K562 (cell line): ENCODE data around the gene MIXL1. TPM values are rescaled to one million over a fixed set of nuclear protein-coding genes. Genes with fewer than 3 reads are reported as not detected.

ENCODE experiments used
- ATAC-seq: fragments of 200-7000 bp; cut with Tn5 transposase; 3 replicates; pipeline ENCODE4 v1.9.1; 2020; ENCODE audit warnings: moderate library complexity
- Bru-seq: library from RNA; stranded (reverse); fragments of 400-500 nt; gene quantifications from one replicate; lab custom pipeline; 2021; lab: Mats Ljungman, UMichigan
- BruChase-seq, 2 experiments: library from RNA; stranded (reverse); fragments of 400-500 nt; gene quantifications; one replicate each; lab custom pipeline; 2021; lab: Mats Ljungman, UMichigan
- BruUV-seq: library from RNA; stranded (reverse); fragments of 400-500 nt; replicated peaks from 2 replicates; lab custom pipeline; 2021; lab: Mats Ljungman, UMichigan
- CTCF ChIA-PET: fragments of 300-600 bp; formaldehyde crosslinking; extraction: SDS; loops from one replicate; lab custom pipeline; 2021; ENCODE audit warnings: low intra/inter-chr PET ratio; lab: Yijun Ruan, JAX
- POLR2A ChIA-PET: fragments of 300-600, 350-650 bp; sonication (Branson Sonifier 250); formaldehyde crosslinking; extraction: SDS; loops from one replicate; lab custom pipeline; 2021; ENCODE audit warnings: antibody characterized with exemption, inconsistent platforms; lab: Yijun Ruan, JAX
- DNase-seq, 4 experiments: peaks; one replicate each; pipeline versions ENCODE4 v3.0.0 to v3.0.0-alpha.2; 2011 to 2018; ENCODE audit warnings: low spot score in 3 of 4, mixed read lengths in 3 of 4; ENCODE audit errors: extremely low read depth in 1 of 4
- FAIRE-seq: peaks from 2 replicates; lab custom pipeline; 2011; peaks lifted over from hg19 to GRCh38; lab: Jason Lieb, UNC
- H2AFZ ChIP-seq: 2 replicates; pipeline ENCODE4 v1.6.0; 2011; ENCODE audit warnings: low read depth, low read length, control low read depth, inconsistent platforms
- H3K27ac ChIP-seq: fragments of 200-600 bp; 3 replicates; pipeline ENCODE4 v1.8.0; 2011; ENCODE audit warnings: low read depth, mild to moderate bottlenecking, control low read depth, inconsistent platforms, low read length, moderate library complexity, mixed read lengths; ENCODE audit errors: extremely low read depth
- H3K27me3 ChIP-seq, 2 experiments: fragments of 300-600 bp in 1 of 2; 2 replicates in 1 of 2; 3 replicates in 1 of 2; pipeline versions ENCODE4 v1.6.0 to v1.8.0; 2011; ENCODE audit warnings: inconsistent platforms in 2 of 2, low read length in 2 of 2, mild to moderate bottlenecking in 1 of 2, mixed read lengths in 1 of 2, moderate library complexity in 1 of 2; ENCODE audit not compliant: control insufficient read depth in 2 of 2, insufficient read depth in 2 of 2
- H3K36me3 ChIP-seq: fragments of 300-600 bp; 3 replicates; pipeline ENCODE4 v1.8.0; 2011; ENCODE audit warnings: mild to moderate bottlenecking, low read length, inconsistent platforms; ENCODE audit not compliant: control insufficient read depth, insufficient read depth
- H3K4me1 ChIP-seq, 2 experiments: fragments of 200-600 bp in 1 of 2; replicated peaks in 1 of 2; 2 replicates in 1 of 2; 3 replicates in 1 of 2; pipeline versions ENCODE4 v1.5.1 to v1.8.0; 2011; ENCODE audit warnings: inconsistent platforms in 2 of 2, low read length in 2 of 2, mild to moderate bottlenecking in 1 of 2, mixed read lengths in 1 of 2, moderate library complexity in 1 of 2; ENCODE audit not compliant: control insufficient read depth in 2 of 2, insufficient read depth in 2 of 2
- H3K4me2 ChIP-seq: 2 replicates; pipeline ENCODE4 v1.6.1; 2011; ENCODE audit warnings: low read length, control low read depth, inconsistent platforms, mixed read lengths; ENCODE audit not compliant: insufficient read depth
- H3K4me3 ChIP-seq: fragments of 200-600 bp; sonication (generic), shearing (Covaris generic); 2 replicates; pipeline ENCODE4 v1.5.1; 2016; ENCODE audit warnings: control low read depth, inconsistent platforms
- H3K79me2 ChIP-seq: fragments of 200-600 bp; 3 replicates; pipeline ENCODE4 v1.8.0; 2011; ENCODE audit warnings: low read length, inconsistent platforms; ENCODE audit not compliant: control insufficient read depth, insufficient read depth
- H3K9ac ChIP-seq, 2 experiments: 2 replicates each; pipeline versions ENCODE4 v1.6.0 to v1.6.1; 2011; ENCODE audit warnings: low read depth in 2 of 2, low read length in 2 of 2, control low read depth in 1 of 2, inconsistent platforms in 1 of 2, mild to moderate bottlenecking in 1 of 2, mixed read lengths in 1 of 2; ENCODE audit not compliant: insufficient read depth in 1 of 2
- H3K9me1 ChIP-seq: one replicate; pipeline ENCODE4 v1.6.0; 2011; ENCODE audit warnings: inconsistent platforms, mild to moderate bottlenecking, low read length, moderate library complexity; ENCODE audit not compliant: control insufficient read depth, insufficient read depth
- H3K9me3 ChIP-seq: replicated peaks from 2 replicates; pipeline ENCODE4 v1.5.1; 2011; ENCODE audit warnings: low read depth, low read length, inconsistent platforms; ENCODE audit not compliant: control insufficient read depth, insufficient read depth
- H4K20me1 ChIP-seq: replicated peaks from 2 replicates; pipeline ENCODE4 v1.6.1; 2011; ENCODE audit warnings: low read length, inconsistent platforms, mixed read lengths; ENCODE audit not compliant: control insufficient read depth, insufficient read depth
- RBM22 ChIP-seq: fragments of 200-400 bp; formaldehyde crosslinking; IDR thresholded peaks from 2 replicates; pipeline ENCODE4 v1.6.1; 2018; ENCODE audit warnings: low read length, low read depth; ENCODE audit not compliant: poor library complexity, severe bottlenecking
- WGBS: fragments of 100-300 bp; shearing (Covaris generic); methylation state at CpG from one replicate; pipeline ENCODE4 v1.1.6; 2016; ENCODE audit warnings: low coverage, mixed read lengths; ENCODE audit not compliant: insufficient coverage; ENCODE audit errors: missing lambda C conversion rate; 5-methylcytosine and 5-hydroxymethylcytosine counted together
- in situ Hi-C: fragments of 300-500 bp; cut with MboI; formaldehyde crosslinking; loops from 4 replicates; pipeline ENCODE4 v1.15.0; 2018; ENCODE audit warnings: inconsistent platforms, mixed read lengths
- intact Hi-C: fragments of 100-400 bp; cut with micrococcal nuclease; formaldehyde crosslinking; loops from 2 replicates; pipeline ENCODE4 v1.14.2; 2022
- long read RNA-seq, 3 experiments: library from polyadenylated mRNA in 2 of 3; library from RNA in 1 of 3; unstranded in 2 of 3; stranded (forward) in 1 of 3; transcript quantifications; one replicate each; pipeline ENCODE4 v2.0.0, GENCODE V29; 2019 to 2022
- polyA minus RNA-seq, 3 experiments: library from RNA; depleted of rRNA, polyadenylated mRNA; stranded (reverse); fragments of >200 nt; gene quantifications; 2 replicates each; pipeline ENCODE4 v1.2.3, GENCODE V29; 2011
- polyA plus RNA-seq, 8 experiments: library from polyadenylated mRNA; depleted of rRNA in 4 of 8; stranded (reverse) in 5 of 8; unstranded in 3 of 8; fragments of >200 nt; fragmentation: Nextera tagmentation in 2 of 8; fragmentation: Illumina TruSeq in 1 of 8; extraction: Ambion mirVana in 2 of 8; extraction: Trizol in 1 of 8; gene quantifications; 2 replicates each; pipeline versions ENCODE4 v1.2.1 to v1.2.3, GENCODE V29; 2011 to 2014; ENCODE audit warnings: inconsistent platforms in 1 of 8, missing spikeins in 1 of 8
- total RNA-seq, 7 experiments: library from RNA; depleted of rRNA in 6 of 7; stranded (reverse); fragments of >200 nt in 6 of 7; fragmentation: Illumina TruSeq in 2 of 7; extraction: Trizol in 2 of 7; gene quantifications; 2 replicates each; pipeline versions ENCODE4 v1.2.1 to v1.2.3, GENCODE V29; 2011 to 2021; ENCODE audit warnings: low replicate concordance in 1 of 7
- TF ChIP-seq, protein P1 (sequence below): fragments of 450-650 bp; IDR thresholded peaks from 2 replicates; pipeline ENCODE4 v1.7.0; 2016; ENCODE audit warnings: borderline replicate concordance

MIXL1 gene
- total RNA-seq (2011; cell fraction: chromatin; rRNA removed; ENCODE audit: low replicate concordance): 0.14 TPM in 1 of 2 replicates, not detected in the other
- not detected in 2 replicates for total RNA-seq (2011; cell fraction: nucleolus; rRNA removed)
- total RNA-seq (2011; cell fraction: nucleoplasm; rRNA removed): not detected in 2 replicates
- total RNA-seq (2014; rRNA removed): not detected in 2 replicates
- not detected in 2 replicates for total RNA-seq (2014; rRNA removed; fragmentation: Illumina TruSeq; extraction: Trizol)
- not detected in 2 replicates for total RNA-seq (2015; rRNA removed; fragmentation: Illumina TruSeq; extraction: Trizol)
- total RNA-seq (2021): not detected in 2 replicates
- not detected in 2 replicates for polyA plus RNA-seq (2011; rRNA removed)
- polyA plus RNA-seq (2011; cell fraction: cytosol; rRNA removed): not detected in 2 replicates
- polyA plus RNA-seq (2011; cell fraction: nucleus; rRNA removed): not detected in 2 replicates
- 0.06 TPM in 1 of 2 replicates, not detected in the other for polyA plus RNA-seq (2012)
- polyA plus RNA-seq (2014; fragmentation: Illumina TruSeq; extraction: Trizol): not detected in 2 replicates
- polyA plus RNA-seq (2014; fragmentation: Nextera tagmentation; extraction: Ambion mirVana): not detected
- polyA plus RNA-seq (2014; rRNA removed): not detected in 2 replicates
- polyA minus RNA-seq (2011; rRNA and poly(A)+ RNA removed): not detected in 2 replicates
- polyA minus RNA-seq (2011; cell fraction: cytosol; rRNA and poly(A)+ RNA removed): not detected in 2 replicates
- polyA minus RNA-seq (2011; cell fraction: nucleus; rRNA and poly(A)+ RNA removed): not detected in 2 replicates
- Bru-seq, nascent RNA: not detected
- BruChase-seq, experiment 1, labeled RNA remaining after a 2-hour chase: percentile 0 among the genes with signal in this experiment
- percentile 25 among the genes with signal in this experiment for BruChase-seq, experiment 2, labeled RNA remaining after a 6-hour chase
- long read RNA-seq, experiment 1: 0 reads
- long read RNA-seq, experiment 2: 0 reads
- long read RNA-seq, experiment 3: 0 reads

DNA sequence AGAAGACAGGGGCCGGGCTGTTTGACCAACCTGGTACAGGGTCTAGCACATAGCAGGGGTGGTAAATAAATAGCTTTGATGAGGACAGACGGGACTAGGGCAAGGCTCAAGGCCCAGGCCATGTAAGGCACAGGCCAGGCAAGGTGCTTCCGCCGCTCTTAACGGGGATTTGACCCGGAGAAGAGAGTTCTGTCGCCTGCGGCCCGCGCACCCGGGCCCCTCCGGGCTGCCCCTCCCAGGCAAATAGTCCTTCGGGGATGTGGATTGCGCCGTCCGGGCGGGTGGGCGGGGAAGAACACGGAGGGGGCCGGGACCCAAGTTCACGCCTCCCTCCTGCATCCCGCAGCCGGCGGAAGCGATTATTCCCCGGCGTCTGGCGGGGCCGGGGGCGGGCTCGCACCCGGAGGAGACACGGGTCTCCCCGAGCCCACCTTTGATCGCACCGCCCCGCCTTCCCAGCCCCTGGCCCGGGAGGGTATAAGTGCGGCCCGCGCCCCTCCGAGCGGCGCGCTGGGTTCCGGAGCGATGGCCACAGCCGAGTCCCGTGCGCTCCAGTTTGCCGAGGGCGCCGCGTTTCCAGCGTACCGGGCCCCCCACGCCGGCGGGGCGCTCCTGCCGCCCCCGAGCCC, at the start of gene MIXL1:
TSS of gene MIXL1 (plus strand) at position 508 of the 629 bp plus-strand sequence. CDS start at position 526, 18 bp downstream.
- no TSS peak for BruUV-seq
- H3K9ac ChIP-seq: peak within 1 kb of the TSS in 1 of 2 experiments; percentile 90; a peak in 2 of 4 replicates
- peak; percentile 8; the same call in 1 of the 3 replicates for ATAC-seq

More for the DNA sequence above, at the start of gene MIXL1:
- ChIA-PET POLR2A (interaction anchor here (0.6 to 1.5 kb wide), 5 partner anchors 9 to 255 kb away, joined by 3 to 5 read pairs (median 4); no protein-coding TSS in a partner anchor), CTCF (no interaction called here)
- H4K20me1 ChIP-seq: 0 out of 2 replicates have a peak, but pooled peaks cover 4% of the 10 kb centered on the region
- TF ChIP-seq RBM22: peak; percentile 19
- TF ChIP-seq, protein P1, sequence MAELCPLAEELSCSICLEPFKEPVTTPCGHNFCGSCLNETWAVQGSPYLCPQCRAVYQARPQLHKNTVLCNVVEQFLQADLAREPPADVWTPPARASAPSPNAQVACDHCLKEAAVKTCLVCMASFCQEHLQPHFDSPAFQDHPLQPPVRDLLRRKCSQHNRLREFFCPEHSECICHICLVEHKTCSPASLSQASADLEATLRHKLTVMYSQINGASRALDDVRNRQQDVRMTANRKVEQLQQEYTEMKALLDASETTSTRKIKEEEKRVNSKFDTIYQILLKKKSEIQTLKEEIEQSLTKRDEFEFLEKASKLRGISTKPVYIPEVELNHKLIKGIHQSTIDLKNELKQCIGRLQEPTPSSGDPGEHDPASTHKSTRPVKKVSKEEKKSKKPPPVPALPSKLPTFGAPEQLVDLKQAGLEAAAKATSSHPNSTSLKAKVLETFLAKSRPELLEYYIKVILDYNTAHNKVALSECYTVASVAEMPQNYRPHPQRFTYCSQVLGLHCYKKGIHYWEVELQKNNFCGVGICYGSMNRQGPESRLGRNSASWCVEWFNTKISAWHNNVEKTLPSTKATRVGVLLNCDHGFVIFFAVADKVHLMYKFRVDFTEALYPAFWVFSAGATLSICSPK: no peak
- in situ Hi-C loops: no loop called here
- H3K4me2 ChIP-seq: peak within 1 kb of the TSS; percentile 74
- H3K4me1 ChIP-seq: peaks cover 4 to 12% of the 10 kb centered on the region in 2 experiments; a peak in 4 of 5 replicates
- H3K9me3 ChIP-seq: no peaks in the 10 kb centered on the region
- intact Hi-C loops: no loop called here
- DNase-seq: no peak
- H3K36me3 ChIP-seq: no peaks in the 10 kb centered on the region
- H3K27me3 ChIP-seq: 0 out of 5 replicates have a peak, but pooled peaks cover 0 to 4% of the 10 kb centered on the region in 2 experiments
- H3K4me3 ChIP-seq: peak within 1 kb of the TSS; percentile 37
- WGBS: 38% methylated on average over 22 of the region's 62 CpGs
- FAIRE-seq: no peak
- H3K79me2 ChIP-seq: no peaks in the 10 kb centered on the region
- peak within 1 kb of the TSS; percentile 49; the same call in 1 of the 2 replicates for H2AFZ ChIP-seq
- H3K9me1 ChIP-seq: no peaks in the 10 kb centered on the region
- H3K27ac ChIP-seq: no peak within 1 kb of the TSS
